GM15510 (cell line): ENCODE results near the gene MESP2.

Experiments used
- POLR2A ChIP-seq: IDR thresholded peaks from 3 replicates; pipeline ENCODE4 v1.6.1; 2011; ENCODE audit warnings: borderline replicate concordance; ENCODE audit not compliant: insufficient read length; ENCODE audit errors: extremely low read depth

The MESP2 gene

DNA sequence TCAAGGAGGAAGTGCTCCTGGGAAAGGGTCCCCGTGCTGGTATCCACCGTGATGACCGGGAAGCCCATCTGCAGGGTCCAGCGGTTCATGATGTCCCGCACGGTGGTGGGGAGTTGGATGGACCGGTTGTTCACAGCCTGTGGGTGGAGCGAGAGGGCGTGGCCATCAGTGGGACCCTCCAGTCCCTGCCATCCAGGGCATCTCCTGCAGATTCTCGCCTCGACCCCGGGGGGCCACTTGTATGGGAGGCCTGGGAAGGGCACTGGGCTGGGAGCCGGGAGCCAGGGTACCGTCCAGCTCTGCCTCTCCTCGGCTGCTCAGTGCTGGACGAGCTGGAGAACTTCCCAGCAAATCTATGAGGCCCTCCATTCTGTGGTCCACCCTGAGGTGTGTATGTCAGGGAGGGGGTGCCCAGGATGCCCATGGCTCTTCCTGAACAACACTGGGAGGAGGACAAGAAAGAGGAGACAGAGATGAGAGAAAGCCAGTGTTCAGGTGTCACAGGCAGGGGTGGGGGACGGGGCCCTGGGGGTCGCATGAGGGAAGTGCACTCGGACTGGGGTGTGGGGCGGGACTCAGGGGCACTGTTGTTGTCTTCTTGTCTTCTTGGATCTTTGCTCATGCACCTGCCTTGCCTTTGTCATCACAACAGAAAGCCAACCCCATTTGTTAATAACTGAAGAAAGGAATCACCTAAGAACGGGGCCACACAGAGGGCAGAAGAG, 25.5 kb downstream of the MESP2 start:
- no peak for TF ChIP-seq POLR2A

- TF ChIP-seq POLR2A, result no peak
These were observed 26.2 kb downstream of the MESP2 start for GRCh38 chr15:89802231-89802928.

- no peak for TF ChIP-seq POLR2A
These were observed 27.1 kb downstream of the MESP2 start for GRCh38 chr15:89802986-89803824.

DNA sequence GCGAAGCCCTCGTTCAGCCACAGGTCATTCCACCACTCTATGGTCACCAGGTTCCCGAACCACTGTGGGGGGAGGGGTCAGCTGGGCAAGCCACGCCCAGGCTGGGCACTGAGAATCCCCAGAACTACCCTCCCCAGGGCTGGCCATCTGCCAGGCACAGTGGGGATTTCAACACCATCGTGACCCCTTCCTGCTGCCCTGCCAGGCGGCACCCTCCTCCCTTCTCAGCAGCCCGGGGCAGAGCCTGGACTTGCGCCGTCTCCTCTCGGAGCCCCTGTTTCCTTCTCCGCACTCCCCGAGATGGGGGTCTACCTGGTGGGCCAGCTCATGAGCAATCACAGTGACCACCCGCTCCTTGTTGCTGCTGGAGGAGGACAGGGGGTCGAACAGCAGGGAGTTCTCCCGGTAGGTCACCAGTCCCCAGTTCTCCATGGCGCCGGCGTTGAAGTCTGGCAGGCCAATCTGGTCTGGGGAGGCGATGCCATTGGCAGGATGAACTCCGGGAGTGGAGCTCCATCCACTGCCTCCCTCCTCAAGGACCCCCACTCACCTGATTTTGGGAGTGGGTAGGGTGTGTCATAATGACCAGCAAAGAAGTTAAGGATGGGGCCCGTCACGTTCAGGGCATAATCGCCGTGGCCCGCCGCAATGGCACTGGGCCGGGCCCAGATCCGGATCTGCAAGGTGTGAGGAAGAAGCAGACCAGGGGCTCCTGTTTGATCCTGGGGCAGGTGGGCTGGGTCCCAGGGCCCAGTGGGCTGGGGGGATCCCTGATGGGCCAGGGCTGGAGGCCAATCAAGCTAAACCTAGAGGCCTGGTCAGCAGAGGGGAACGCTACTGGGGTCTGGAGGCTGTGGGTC, 28.0 kb downstream of the MESP2 start:
- TF ChIP-seq POLR2A, result no peak

DNA sequence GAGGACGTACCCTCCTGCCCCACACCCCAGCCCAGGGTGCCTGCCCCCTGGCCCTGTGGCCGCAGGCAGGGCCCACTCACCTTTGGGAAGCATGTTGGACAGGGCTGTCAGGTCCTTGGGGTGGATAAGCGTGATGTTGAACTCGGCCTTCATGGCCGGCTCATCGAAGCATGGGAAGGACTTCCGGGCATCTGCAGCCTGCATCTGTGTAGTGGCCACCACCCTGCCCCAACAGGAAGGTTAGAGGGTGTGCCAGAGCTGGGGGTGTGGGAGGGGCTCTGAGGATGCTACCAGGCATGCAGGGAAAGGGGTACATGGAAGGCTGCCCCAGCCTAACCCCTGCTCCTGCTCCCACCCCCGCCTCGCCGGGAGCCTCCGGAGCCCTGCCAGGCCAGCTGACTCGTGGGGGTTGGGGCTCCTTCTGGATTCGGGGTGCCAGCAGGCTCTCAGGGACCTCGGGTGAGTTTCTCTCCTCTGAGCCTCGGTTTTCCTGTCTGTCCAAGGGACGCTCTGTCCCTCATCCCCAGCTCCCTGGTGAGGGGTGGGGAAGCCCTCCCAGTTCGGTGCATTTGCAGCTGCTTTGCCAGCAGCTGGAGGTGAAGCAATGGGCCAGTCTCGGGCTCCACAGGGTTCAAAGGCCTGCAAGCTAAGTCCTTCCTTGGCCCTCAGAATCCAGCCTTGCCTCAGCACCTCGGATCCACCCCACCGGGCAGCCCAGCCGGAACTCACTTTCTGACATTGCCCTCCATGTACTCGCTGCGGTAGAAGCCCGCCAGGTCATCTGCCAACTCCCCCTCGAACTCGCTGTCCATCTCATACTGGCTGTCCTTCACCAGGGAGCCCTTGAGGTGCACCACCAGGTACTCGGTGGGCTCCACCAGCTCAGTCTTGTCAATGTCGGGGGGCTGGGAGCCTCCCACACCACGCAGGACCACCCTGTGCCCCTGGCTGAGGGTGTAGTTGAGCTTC, 29.4 kb downstream of the MESP2 start:
- no peak for TF ChIP-seq POLR2A

DNA sequence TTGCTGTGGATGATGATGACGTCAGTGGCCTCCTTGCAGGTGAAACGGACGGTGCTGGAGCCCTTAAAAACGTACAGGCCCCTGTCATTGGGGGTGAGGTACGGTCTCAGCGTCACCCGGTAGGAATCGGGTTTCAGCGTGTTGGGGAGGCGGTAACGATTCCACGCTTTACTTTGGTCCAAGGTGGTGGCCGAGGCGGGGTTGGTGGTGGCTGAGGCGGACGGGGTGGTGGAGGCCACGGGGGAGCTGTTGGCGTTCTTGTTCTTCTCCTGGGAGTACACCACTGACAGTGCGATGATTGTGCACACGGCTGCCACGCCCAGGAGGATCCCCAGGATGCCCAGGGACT, 30.1 kb downstream of the MESP2 start:
- TF ChIP-seq POLR2A, result no peak

- no peak for TF ChIP-seq POLR2A
These were observed 30.7 kb downstream of the MESP2 start for GRCh38 chr15:89806559-89807550.

- no peak for TF ChIP-seq POLR2A
These were observed 31.6 kb downstream of the MESP2 start for GRCh38 chr15:89807689-89808088.

- TF ChIP-seq POLR2A, result no peak
These were observed 32.2 kb downstream of the MESP2 start for GRCh38 chr15:89808160-89808870.

- TF ChIP-seq POLR2A, result no peak
These were observed 33.1 kb downstream of the MESP2 start for GRCh38 chr15:89809093-89809786.

DNA sequence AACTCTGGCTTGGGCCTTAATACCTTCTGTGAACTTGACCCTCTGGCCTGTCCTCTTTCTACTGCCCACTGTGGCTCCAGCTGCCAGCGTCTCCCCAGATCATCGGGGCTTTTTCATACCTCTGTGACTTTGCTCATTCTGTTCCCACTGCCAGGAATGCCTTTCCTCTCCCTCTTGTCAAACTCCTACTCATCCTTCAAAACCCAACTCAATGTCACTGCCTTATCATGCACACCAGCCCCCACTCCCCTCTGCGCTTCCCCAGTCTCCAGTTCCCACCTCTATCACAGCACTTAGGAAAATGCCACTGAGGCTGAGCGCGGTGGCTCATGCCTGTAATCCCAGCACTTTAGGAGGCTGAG, 33.6 kb downstream of the MESP2 start:
- TF ChIP-seq POLR2A, result no peak
